HG02885 (cell line): ENCODE results near the gene KIF27.
"Not testable (repeated sequence)": the region's sequence is repeated elsewhere in the genome, so short reads cannot be mapped to it uniquely, and the experiment has no call there.

Source experiments
- ATAC-seq: cut with Tn5 transposase; IDR thresholded peaks from one replicate; pipeline ENCODE4 v1.9.1; 2021; ENCODE audit warnings: mild to moderate bottlenecking; ENCODE audit not compliant: unreplicated experiment, poor library complexity

The KIF27 gene

GRCh38 chr9:83817011-83817355 is 104.2 kb downstream of the KIF27 start:
- not testable (repeated sequence) for ATAC-seq

GRCh38 chr9:83815120-83815519 is 106.1 kb downstream of the KIF27 start:
- ATAC-seq: not testable (repeated sequence)

GRCh38 chr9:83809213-83809612 is 112.0 kb downstream of the KIF27 start:
- peak; percentile 76 for ATAC-seq

- ATAC-seq: not testable (repeated sequence)
Measured at GRCh38 chr9:83804454-83804853, 116.8 kb downstream of the KIF27 start.

GRCh38 chr9:83803941-83804340 is 117.3 kb downstream of the KIF27 start:
- not testable (repeated sequence) for ATAC-seq

GRCh38 chr9:83800236-83801033 is 120.8 kb downstream of the KIF27 start:
- no peak for ATAC-seq

- no peak for ATAC-seq
Measured at GRCh38 chr9:83794051-83794450, 127.2 kb downstream of the KIF27 start.

- ATAC-seq: no peak
Measured at GRCh38 chr9:83792746-83793145, 128.5 kb downstream of the KIF27 start.
